ENCODE results near the gene PAK1.
A peak's percentile ranks its signal among the peaks of the same experiment; 100 is the strongest.

PAK1 gene

DNA sequence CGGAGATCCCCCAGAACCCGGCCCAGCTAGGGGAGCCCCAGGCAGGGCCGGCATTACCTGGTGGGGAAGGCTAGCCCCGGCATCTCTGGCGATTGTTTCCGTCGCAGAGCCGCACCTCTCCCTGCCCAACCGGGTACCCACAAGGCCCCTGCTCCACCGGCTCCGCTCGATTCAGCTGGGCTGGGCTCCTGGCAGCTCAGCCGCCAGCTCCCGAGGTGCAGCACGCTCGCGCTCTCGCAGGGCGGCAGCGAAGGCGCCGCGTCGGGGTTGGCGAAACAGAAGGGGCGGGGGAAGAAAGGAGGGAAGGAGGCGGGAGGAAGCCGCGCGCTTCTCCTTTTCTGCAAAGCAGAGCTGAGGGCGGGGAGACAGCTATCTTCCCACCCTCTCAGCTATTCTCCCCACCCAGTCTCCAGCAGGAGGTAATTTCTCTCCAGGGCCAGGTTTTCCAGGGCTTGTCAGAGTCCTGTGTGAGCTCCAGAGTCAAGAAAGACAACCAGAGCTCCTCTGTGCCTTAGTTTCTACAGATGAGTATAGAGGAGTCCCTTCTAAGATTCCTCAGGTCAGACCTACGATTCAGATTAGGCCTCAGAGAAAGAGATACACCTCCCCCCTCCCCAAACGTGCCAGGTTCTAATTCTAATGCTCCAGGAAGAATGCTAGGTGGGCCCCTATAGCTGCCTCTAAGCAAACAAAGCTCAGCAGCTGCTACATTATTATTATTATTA, 62.0 kb downstream of the PAK1 start:
- H3K27me3 Mint-ChIP-seq: no peaks in the 10 kb centered on the region
- no peaks in the 10 kb centered on the region for H3K9me3 Mint-ChIP-seq
- H3K27ac Mint-ChIP-seq: peak overlapping the region; percentile 61
- peaks cover 2% of the 10 kb centered on the region for H3K36me3 Mint-ChIP-seq (ENCODE audit: low read depth)
- H3K4me3 Mint-ChIP-seq: peak overlapping the region; percentile 84
- DNase-seq: peak; percentile 82
- peaks cover 43% of the 10 kb centered on the region for H3K4me1 Mint-ChIP-seq
- peak; percentile 93 for ATAC-seq

- no peaks in the 10 kb centered on the region for H3K27me3 Mint-ChIP-seq
- H3K9me3 Mint-ChIP-seq: no peaks in the 10 kb centered on the region
- H3K4me3 Mint-ChIP-seq: peak overlapping the region; percentile 84
- peak; percentile 42 for ATAC-seq
- H3K36me3 Mint-ChIP-seq (ENCODE audit: low read depth): peaks cover 2% of the 10 kb centered on the region
- DNase-seq: peak; percentile 31
- H3K4me1 Mint-ChIP-seq: peaks cover 43% of the 10 kb centered on the region
- H3K27ac Mint-ChIP-seq: peak overlapping the region; percentile 61
These were observed 62.7 kb downstream of the PAK1 start for GRCh38 chr11:77411137-77411707.

- DNase-seq: no peak
- H3K9me3 Mint-ChIP-seq: no peaks in the 10 kb centered on the region
These were observed 63.6 kb downstream of the PAK1 start for GRCh38 chr11:77410076-77410827.

GRCh38 chr11:77409046-77409445, 64.8 kb downstream of the PAK1 start:
- H3K4me3 Mint-ChIP-seq: no peak overlapping the region
- DNase-seq: no peak
- peaks cover 2% of the 10 kb centered on the region for H3K36me3 Mint-ChIP-seq (ENCODE audit: low read depth)
- no peaks in the 10 kb centered on the region for H3K9me3 Mint-ChIP-seq
- ATAC-seq: no peak
- no peaks in the 10 kb centered on the region for H3K27me3 Mint-ChIP-seq
- H3K27ac Mint-ChIP-seq: no peak overlapping the region
- H3K4me1 Mint-ChIP-seq: peaks cover 43% of the 10 kb centered on the region

More at GRCh38 chr11:77410076-77410827, 63.6 kb downstream of the PAK1 start:
- no peak for ATAC-seq
- Mint-ChIP-seq H3K4me1 (peaks cover 43% of the 10 kb centered on the region), H3K4me3 (peak overlapping the region; percentile 84), H3K36me3 (ENCODE audit: low read depth) (peaks cover 2% of the 10 kb centered on the region), H3K27ac (peak overlapping the region; percentile 8), H3K27me3 (no peaks in the 10 kb centered on the region)

DNA sequence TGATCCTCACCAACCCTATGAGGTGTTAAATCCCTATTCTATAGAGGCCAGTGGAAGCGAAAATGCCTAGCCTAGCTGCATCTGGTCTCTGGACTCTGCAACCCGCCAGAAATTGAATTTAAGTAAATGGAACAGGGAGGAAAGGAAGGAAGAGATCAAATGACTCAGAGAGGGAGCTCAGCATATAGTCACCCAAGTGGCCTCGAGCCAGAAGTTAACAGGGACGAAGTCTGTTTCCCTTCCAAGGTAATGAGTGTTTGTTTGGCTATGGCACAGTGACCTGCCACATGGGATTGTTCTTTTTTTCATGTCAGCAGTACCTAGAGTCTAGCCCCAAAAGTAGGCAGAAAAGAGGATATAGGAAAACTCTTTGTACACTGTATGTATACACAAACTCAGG, 66.3 kb downstream of the PAK1 start:
- Mint-ChIP-seq H3K4me3 (no peak overlapping the region), H3K4me1 (peaks cover 51% of the 10 kb centered on the region), H3K9me3 (peaks cover 4% of the 10 kb centered on the region), H3K36me3 (ENCODE audit: low read depth) (peaks cover 11% of the 10 kb centered on the region), H3K27me3 (no peaks in the 10 kb centered on the region), H3K27ac (no peak overlapping the region)
- DNase-seq (no peak), ATAC-seq (no peak)

DNA sequence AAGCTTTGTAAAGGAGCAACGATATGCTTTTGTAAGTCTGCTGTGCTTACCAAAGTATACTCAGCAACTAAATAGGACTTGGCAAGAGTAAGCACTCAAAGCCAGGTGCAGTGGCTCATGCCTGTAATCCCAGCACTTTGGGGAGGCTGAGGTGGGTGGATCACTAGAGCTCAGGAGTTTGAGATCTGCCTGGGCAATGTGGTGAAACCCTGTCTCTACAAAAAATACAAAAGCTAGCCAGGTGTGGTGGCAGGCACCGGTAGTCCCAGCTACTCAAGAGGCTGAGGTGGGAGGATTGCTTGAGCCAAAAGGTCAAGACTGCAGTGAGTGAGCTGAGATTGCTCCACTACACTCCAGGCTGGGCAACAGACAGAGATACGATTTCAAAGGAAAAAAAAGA, 67.5 kb downstream of the PAK1 start:
- H3K4me3 Mint-ChIP-seq: no peak overlapping the region
- H3K27ac Mint-ChIP-seq: no peak overlapping the region
- no peaks in the 10 kb centered on the region for H3K27me3 Mint-ChIP-seq
- no peak for ATAC-seq
- peaks cover 4% of the 10 kb centered on the region for H3K9me3 Mint-ChIP-seq
- peaks cover 57% of the 10 kb centered on the region for H3K4me1 Mint-ChIP-seq
- DNase-seq: no peak
- peaks cover 12% of the 10 kb centered on the region for H3K36me3 Mint-ChIP-seq (ENCODE audit: low read depth)

DNA sequence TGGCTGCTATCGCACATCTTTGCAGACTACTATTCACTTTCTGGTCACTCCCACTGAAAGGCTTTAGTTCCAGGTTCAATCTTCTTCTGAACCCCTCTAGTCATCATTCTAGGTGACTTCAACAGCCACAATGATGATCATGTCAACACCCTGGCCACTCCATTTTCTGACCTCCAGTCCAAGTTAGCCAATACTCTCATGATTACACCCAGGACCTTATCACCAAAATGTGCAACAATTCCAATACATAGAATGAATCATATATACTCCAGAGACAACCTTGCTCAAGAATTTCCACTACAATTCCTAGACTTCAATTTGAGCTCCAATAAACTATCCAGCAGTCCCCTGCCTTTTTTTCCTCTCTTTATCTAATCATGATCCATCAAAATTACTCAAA, 70.7 kb downstream of the PAK1 start:
- H3K36me3 Mint-ChIP-seq (ENCODE audit: low read depth): peaks cover 17% of the 10 kb centered on the region
- H3K27ac Mint-ChIP-seq: peak overlapping the region; percentile 6
- H3K4me3 Mint-ChIP-seq: no peak overlapping the region
- peaks cover 43% of the 10 kb centered on the region for H3K4me1 Mint-ChIP-seq
- ATAC-seq (no peak), DNase-seq (no peak)
- no peaks in the 10 kb centered on the region for H3K27me3 Mint-ChIP-seq
- H3K9me3 Mint-ChIP-seq: peaks cover 4% of the 10 kb centered on the region

- no peak overlapping the region for H3K27ac Mint-ChIP-seq
- H3K36me3 Mint-ChIP-seq (ENCODE audit: low read depth): peaks cover 19% of the 10 kb centered on the region
- H3K9me3 Mint-ChIP-seq: peaks cover 4% of the 10 kb centered on the region
- peak; percentile 6 for DNase-seq
- no peak for ATAC-seq
- no peaks in the 10 kb centered on the region for H3K27me3 Mint-ChIP-seq
- no peak overlapping the region for H3K4me3 Mint-ChIP-seq
- H3K4me1 Mint-ChIP-seq: peaks cover 37% of the 10 kb centered on the region
These were observed 71.7 kb downstream of the PAK1 start for GRCh38 chr11:77402218-77402556.

GRCh38 chr11:77401486-77402217, 72.2 kb downstream of the PAK1 start:
- H3K36me3 Mint-ChIP-seq (ENCODE audit: low read depth): peaks cover 19% of the 10 kb centered on the region
- no peak for DNase-seq
- H3K9me3 Mint-ChIP-seq: peaks cover 4% of the 10 kb centered on the region
- ATAC-seq: no peak
- H3K27me3 Mint-ChIP-seq: no peaks in the 10 kb centered on the region
- H3K4me1 Mint-ChIP-seq: peaks cover 36% of the 10 kb centered on the region
- H3K27ac Mint-ChIP-seq: no peak overlapping the region
- no peak overlapping the region for H3K4me3 Mint-ChIP-seq

- ATAC-seq (no peak), DNase-seq (no peak)
- Mint-ChIP-seq H3K27ac (no peak overlapping the region), H3K4me3 (no peak overlapping the region), H3K36me3 (ENCODE audit: low read depth) (peaks cover 19% of the 10 kb centered on the region), H3K27me3 (no peaks in the 10 kb centered on the region), H3K9me3 (peaks cover 4% of the 10 kb centered on the region), H3K4me1 (peaks cover 36% of the 10 kb centered on the region)
These were observed 73.0 kb downstream of the PAK1 start for GRCh38 chr11:77400775-77401449.

GRCh38 chr11:77400271-77400670, 73.6 kb downstream of the PAK1 start:
- no peak for ATAC-seq
- H3K4me1 Mint-ChIP-seq: peaks cover 36% of the 10 kb centered on the region
- no peaks in the 10 kb centered on the region for H3K27me3 Mint-ChIP-seq
- no peak overlapping the region for H3K27ac Mint-ChIP-seq
- DNase-seq: no peak
- H3K4me3 Mint-ChIP-seq: no peak overlapping the region
- peaks cover 4% of the 10 kb centered on the region for H3K9me3 Mint-ChIP-seq
- H3K36me3 Mint-ChIP-seq (ENCODE audit: low read depth): peaks cover 19% of the 10 kb centered on the region

GRCh38 chr11:77397631-77398030, 76.3 kb downstream of the PAK1 start:
- no peak overlapping the region for H3K27ac Mint-ChIP-seq
- no peak for ATAC-seq
- H3K36me3 Mint-ChIP-seq (ENCODE audit: low read depth): peaks cover 10% of the 10 kb centered on the region
- no peak for DNase-seq
- no peak overlapping the region for H3K4me3 Mint-ChIP-seq
- H3K9me3 Mint-ChIP-seq: no peaks in the 10 kb centered on the region
- peaks cover 22% of the 10 kb centered on the region for H3K4me1 Mint-ChIP-seq
- H3K27me3 Mint-ChIP-seq: no peaks in the 10 kb centered on the region

- Mint-ChIP-seq H3K27ac (no peak overlapping the region), H3K27me3 (no peaks in the 10 kb centered on the region), H3K36me3 (ENCODE audit: low read depth) (peaks cover 9% of the 10 kb centered on the region), H3K4me1 (peaks cover 15% of the 10 kb centered on the region), H3K9me3 (no peaks in the 10 kb centered on the region), H3K4me3 (no peak overlapping the region)
- no peak for ATAC-seq
- DNase-seq: no peak
These were observed 77.0 kb downstream of the PAK1 start for GRCh38 chr11:77396911-77397310.

DNA sequence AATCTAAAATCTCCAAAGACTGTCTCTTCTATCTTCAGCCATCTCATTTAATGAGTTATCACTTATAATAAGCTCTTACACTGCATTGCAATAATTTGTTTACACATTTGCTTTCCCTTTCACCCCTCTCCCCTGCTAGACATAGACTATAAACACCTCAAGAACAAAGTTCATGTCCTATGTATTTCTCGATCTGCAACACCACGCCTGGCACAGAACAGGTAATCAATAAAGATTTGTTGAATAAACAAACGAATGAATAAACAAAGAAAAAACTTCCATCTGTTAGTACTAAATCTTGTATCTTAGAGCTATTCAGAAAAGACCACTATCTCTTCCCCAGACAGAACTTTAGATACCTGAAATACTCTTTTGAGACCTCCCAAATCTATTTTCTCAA, 77.6 kb downstream of the PAK1 start:
- Mint-ChIP-seq H3K9me3 (no peaks in the 10 kb centered on the region), H3K4me3 (no peak overlapping the region), H3K27me3 (no peaks in the 10 kb centered on the region)

More for the DNA sequence above, 77.6 kb downstream of the PAK1 start:
- Mint-ChIP-seq H3K36me3 (ENCODE audit: low read depth) (peaks cover 10% of the 10 kb centered on the region), H3K4me1 (peaks cover 8% of the 10 kb centered on the region), H3K27ac (no peak overlapping the region)
- no peak for ATAC-seq
- no peak for DNase-seq
